HepG2 (cell line): ENCODE measurements around the gene PLPP7. TPM values are rescaled to one million over a fixed set of nuclear protein-coding genes. Genes with fewer than 3 reads are reported as not detected.

Source experiments
- ATAC-seq: fragments of 200-7000 bp; cut with Tn5 transposase; 3 replicates; pipeline ENCODE4 v1.9.1; 2020; ENCODE audit warnings: mild to moderate bottlenecking, moderate library complexity
- BruUV-seq: library from RNA; stranded (reverse); fragments of 400-500 nt; replicated peaks from 2 replicates; lab custom pipeline; 2021; lab: Mats Ljungman, UMichigan
- CTCF ChIA-PET: fragments of 300-600 bp; formaldehyde crosslinking; extraction: SDS; loops from one replicate; lab custom pipeline; 2021; ENCODE audit warnings: low total read pairs, inconsistent platforms, low intra/inter-chr PET ratio; lab: Yijun Ruan, JAX
- POLR2A ChIA-PET: fragments of 350-600 bp; sonication (Branson Sonifier 250); formaldehyde crosslinking; loops from one replicate; lab custom pipeline; 2020; ENCODE audit warnings: antibody characterized with exemption, inconsistent platforms; lab: Yijun Ruan, JAX
- DNase-seq: peaks from one replicate; pipeline ENCODE4 v3.0.0-alpha.2; 2015; ENCODE audit warnings: low spot score
- FAIRE-seq: peaks from 3 replicates; lab custom pipeline; 2011; peaks lifted over from hg19 to GRCh38; lab: Jason Lieb, UNC
- H2AFZ ChIP-seq: one replicate; pipeline ENCODE4 v1.6.1; 2011; ENCODE audit warnings: low read length, inconsistent platforms
- H3K27ac ChIP-seq: fragments of 300-600 bp; 3 replicates; pipeline ENCODE4 v1.8.0; 2011; ENCODE audit warnings: mixed run types, mild to moderate bottlenecking, mixed read lengths, low read length, inconsistent platforms; ENCODE audit not compliant: insufficient read depth; ENCODE audit errors: extremely low read length
- H3K27me3 ChIP-seq, 2 experiments: fragments of 200-600 bp in 1 of 2; 2 replicates in 1 of 2; 3 replicates in 1 of 2; pipeline versions ENCODE4 v1.6.0 to v1.8.0; 2011; ENCODE audit warnings: low read length in 2 of 2, mild to moderate bottlenecking in 2 of 2, moderate library complexity in 2 of 2, inconsistent platforms in 1 of 2; ENCODE audit not compliant: insufficient read depth in 2 of 2, control insufficient read depth in 1 of 2
- H3K36me3 ChIP-seq, 2 experiments: fragments of 200-600 bp in 1 of 2; replicated peaks in 1 of 2; 2 replicates in 1 of 2; 3 replicates in 1 of 2; pipeline versions ENCODE4 v1.5.1 to v1.8.0; 2011; ENCODE audit warnings: low read length in 2 of 2, inconsistent platforms in 1 of 2; ENCODE audit not compliant: insufficient read depth in 2 of 2, control insufficient read depth in 1 of 2
- H3K4me1 ChIP-seq: 2 replicates; pipeline ENCODE4 v1.5.1; 2012; ENCODE audit warnings: low read length, inconsistent platforms; ENCODE audit not compliant: insufficient read depth
- H3K4me2 ChIP-seq: 2 replicates; pipeline ENCODE4 v1.6.0; 2011; ENCODE audit warnings: low read depth, low read length, inconsistent platforms
- H3K4me3 ChIP-seq, 3 experiments: fragments of 200-600 bp in 1 of 3; sonication (generic), shearing (Covaris generic) in 1 of 3; replicated peaks in 1 of 3; 2 replicates each; pipeline ENCODE4 v1.5.1; 2011 to 2016; ENCODE audit warnings: low read length in 3 of 3, inconsistent platforms in 2 of 3, low read depth in 2 of 3, mild to moderate bottlenecking in 2 of 3, control low read depth in 1 of 3, mixed read lengths in 1 of 3; ENCODE audit not compliant: insufficient read depth in 1 of 3
- H3K79me2 ChIP-seq: one replicate; pipeline ENCODE4 v1.6.1; 2011; ENCODE audit warnings: low read length, inconsistent platforms; ENCODE audit not compliant: insufficient read depth
- H3K9ac ChIP-seq: 2 replicates; pipeline ENCODE4 v1.6.0; 2011; ENCODE audit warnings: mild to moderate bottlenecking, low read depth, low read length, inconsistent platforms; ENCODE audit not compliant: insufficient read depth
- H3K9me3 ChIP-seq: 2 replicates; pipeline ENCODE4 v1.5.1; 2012; ENCODE audit warnings: mild to moderate bottlenecking, low read length
- H4K20me1 ChIP-seq: 2 replicates; pipeline ENCODE4 v1.6.0; 2011; ENCODE audit warnings: inconsistent platforms, mild to moderate bottlenecking, low read length, moderate library complexity; ENCODE audit not compliant: insufficient read depth
- AHR ChIP-seq: IDR thresholded peaks from 2 replicates; pipeline ENCODE4 v1.6.1; 2018; ENCODE audit warnings: missing genetic modification reagents, missing compliant biosample characterization
- ATF7 ChIP-seq, 2 experiments: fragments of 450-650 bp in 1 of 2; sonication (generic) in 1 of 2; formaldehyde crosslinking in 1 of 2; IDR thresholded peaks; 2 replicates each; pipeline versions ENCODE4 v1.4.0 to v1.6.1; 2016 to 2020; ENCODE audit warnings: antibody characterized with exemption in 1 of 2, mild to moderate bottlenecking in 1 of 2, missing genetic modification reagents in 1 of 2
- ATM ChIP-seq: fragments of 450-650 bp; IDR thresholded peaks from 2 replicates; pipeline ENCODE4 v1.7.1; 2017; ENCODE audit warnings: mild to moderate bottlenecking, borderline replicate concordance
- CREM ChIP-seq, 2 experiments: sonication (generic) in 1 of 2; formaldehyde crosslinking in 1 of 2; IDR thresholded peaks; 2 replicates each; pipeline versions ENCODE4 v1.4.0 to v1.6.1; 2016 to 2020; ENCODE audit warnings: antibody characterized with exemption in 1 of 2, mild to moderate bottlenecking in 1 of 2, missing genetic modification reagents in 1 of 2
- ETV5 ChIP-seq: IDR thresholded peaks from 2 replicates; pipeline ENCODE4 v1.6.1; 2018; ENCODE audit warnings: missing biosample characterization, missing genetic modification reagents, inconsistent platforms, borderline replicate concordance
- FOXA1 ChIP-seq, 2 experiments: fragments of 450-650 bp in 1 of 2; sonication (generic) in 1 of 2; formaldehyde crosslinking in 1 of 2; IDR thresholded peaks; 2 replicates each; pipeline versions ENCODE4 v1.4.0 to v1.6.1; 2016 to 2020; ENCODE audit warnings: missing genetic modification reagents in 1 of 2
- PHB2 ChIP-seq: fragments of 450-650 bp; IDR thresholded peaks from 2 replicates; pipeline ENCODE4 v1.6.1; 2018; ENCODE audit not compliant: partially characterized antibody
- SOX6 ChIP-seq, 2 experiments: fragments of 450-650 bp in 1 of 2; sonication (generic) in 1 of 2; formaldehyde crosslinking in 1 of 2; IDR thresholded peaks; 2 replicates each; pipeline versions ENCODE4 v1.4.0 to v1.6.1; 2017 to 2020; ENCODE audit warnings: antibody characterized with exemption in 1 of 2, mild to moderate bottlenecking in 1 of 2, missing genetic modification reagents in 1 of 2
- SRSF4 ChIP-seq: fragments of 200-400 bp; formaldehyde crosslinking; IDR thresholded peaks from one replicate; pipeline ENCODE4 v1.6.1; 2018; ENCODE audit warnings: mild to moderate bottlenecking, low read depth, low read length, moderate library complexity; ENCODE audit not compliant: poor library complexity, severe bottlenecking
- ZNF10 ChIP-seq: sonication (generic); formaldehyde crosslinking; IDR thresholded peaks from 2 replicates; pipeline ENCODE4 v1.4.0; 2020; ENCODE audit warnings: mild to moderate bottlenecking, low read depth, missing genetic modification reagents, borderline replicate concordance
- ZNF3 ChIP-seq: IDR thresholded peaks from 2 replicates; pipeline ENCODE4 v1.7.0; 2017; ENCODE audit warnings: inconsistent platforms
- ZNF615 ChIP-seq: sonication (generic); formaldehyde crosslinking; IDR thresholded peaks from 2 replicates; pipeline ENCODE4 v1.5.0; 2020; ENCODE audit warnings: mild to moderate bottlenecking, missing genetic modification reagents, borderline replicate concordance
- WGBS: methylation state at CpG from one replicate; pipeline ENCODE4 v1.1.6; 2017; ENCODE audit warnings: low lambda C conversion rate; 5-methylcytosine and 5-hydroxymethylcytosine counted together
- in situ Hi-C: cut with HindIII; loops from 2 replicates; pipeline ENCODE4 v1.10.0; 2017; ENCODE audit warnings: low pct_unique_long_range_greater_than_20kb; ENCODE audit not compliant: extremely low pct_ligation_motif_present
- intact Hi-C: fragments of 100-400 bp; cut with micrococcal nuclease; formaldehyde crosslinking; loops from one replicate; pipeline ENCODE4 v1.10.0; 2022; ENCODE audit not compliant: unreplicated experiment
- polyA plus RNA-seq, 8 experiments: library from polyadenylated mRNA; depleted of rRNA in 3 of 8; stranded (reverse) in 7 of 8; unstranded in 1 of 8; fragments of >200 nt; fragmentation: Illumina TruSeq in 4 of 8; extraction: Trizol in 4 of 8; gene quantifications; 2 replicates each; pipeline versions ENCODE4 v1.2.1 to v1.2.3, GENCODE V29; 2011 to 2016; ENCODE audit warnings: low read depth in 4 of 8, missing spikeins in 1 of 8, mixed read lengths in 1 of 8; ENCODE audit not compliant: insufficient read depth in 1 of 8
- total RNA-seq, 5 experiments: library from RNA; depleted of rRNA; stranded (reverse); fragments of >200 nt; fragmentation: Illumina TruSeq; extraction: Trizol; gene quantifications; 2 replicates each; pipeline ENCODE4 v1.2.3, GENCODE V29; 2016; ENCODE audit warnings: low read depth in 1 of 5
- TF ChIP-seq, protein P1 (sequence below): sonication (generic); formaldehyde crosslinking; IDR thresholded peaks from 2 replicates; pipeline ENCODE4 v1.4.0; 2020; ENCODE audit warnings: missing genetic modification reagents, borderline replicate concordance
- TF ChIP-seq, protein P2 (sequence below): sonication (generic); formaldehyde crosslinking; IDR thresholded peaks from 2 replicates; pipeline ENCODE4 v1.5.0; 2020; ENCODE audit warnings: missing genetic modification reagents
- TF ChIP-seq, protein P3 (sequence below): sonication (generic); formaldehyde crosslinking; IDR thresholded peaks from 2 replicates; pipeline ENCODE4 v1.4.0; 2020; ENCODE audit warnings: low read depth, missing genetic modification reagents
- TF ChIP-seq, protein P4 (sequence below): sonication (generic); formaldehyde crosslinking; IDR thresholded peaks from 2 replicates; pipeline ENCODE4 v1.8.1; 2023; ENCODE audit warnings: mild to moderate bottlenecking, missing genetic modification reagents, borderline replicate concordance

PLPP7 gene
- total and polyA plus RNA-seq, 2 of the 13 experiments (the other 11 are each of a cell fraction or from before 2014, with no cell fraction given): 0.33 to 1.2 TPM

DNA sequence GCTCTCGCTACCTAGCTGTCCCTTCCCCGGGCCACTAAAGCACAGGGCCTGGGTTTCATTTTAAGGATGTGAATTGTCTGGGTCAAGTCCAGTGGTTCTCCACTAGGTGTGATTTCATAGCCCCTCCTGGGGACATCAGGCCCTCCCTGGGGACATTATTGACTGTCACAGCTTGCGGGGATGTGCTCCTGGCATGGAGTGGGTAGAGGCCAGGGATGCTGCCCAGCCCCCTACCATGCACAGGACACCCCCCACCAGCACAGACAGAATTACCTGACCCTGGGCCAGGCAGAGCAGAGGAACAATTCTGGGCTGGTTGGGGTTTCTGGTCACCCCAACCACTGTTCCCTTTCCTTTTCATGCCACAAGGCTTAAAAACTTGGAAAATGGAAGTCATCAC lies 17.3 kb upstream of the PLPP7 start:
- ChIA-PET CTCF (no interaction called here), POLR2A (no interaction called here)
- no TSS peak for BruUV-seq
- no peaks in the 10 kb centered on the region for H3K9me3 ChIP-seq
- H3K36me3 ChIP-seq: no peaks in the 10 kb centered on the region
- H3K4me2 ChIP-seq: no peak overlapping the region
- peaks cover 17 to 39% of the 10 kb centered on the region in 2 experiments for H3K27me3 ChIP-seq
- no peak for FAIRE-seq
- no peak overlapping the region for H3K4me3 ChIP-seq
- no peaks in the 10 kb centered on the region for H4K20me1 ChIP-seq
- 81% methylated on average over 2 of the region's 3 CpGs for WGBS
- H3K4me1 ChIP-seq: peaks cover 70% of the 10 kb centered on the region
- ATAC-seq: no peak
- DNase-seq: no peak
- no peak overlapping the region for H3K9ac ChIP-seq
- in situ Hi-C loops: no loop called here
- intact Hi-C loops: loop anchor here (10.0 kb wide), 1 partner anchor 53 kb away; no protein-coding TSS in a partner anchor
- TF ChIP-seq, protein P1, sequence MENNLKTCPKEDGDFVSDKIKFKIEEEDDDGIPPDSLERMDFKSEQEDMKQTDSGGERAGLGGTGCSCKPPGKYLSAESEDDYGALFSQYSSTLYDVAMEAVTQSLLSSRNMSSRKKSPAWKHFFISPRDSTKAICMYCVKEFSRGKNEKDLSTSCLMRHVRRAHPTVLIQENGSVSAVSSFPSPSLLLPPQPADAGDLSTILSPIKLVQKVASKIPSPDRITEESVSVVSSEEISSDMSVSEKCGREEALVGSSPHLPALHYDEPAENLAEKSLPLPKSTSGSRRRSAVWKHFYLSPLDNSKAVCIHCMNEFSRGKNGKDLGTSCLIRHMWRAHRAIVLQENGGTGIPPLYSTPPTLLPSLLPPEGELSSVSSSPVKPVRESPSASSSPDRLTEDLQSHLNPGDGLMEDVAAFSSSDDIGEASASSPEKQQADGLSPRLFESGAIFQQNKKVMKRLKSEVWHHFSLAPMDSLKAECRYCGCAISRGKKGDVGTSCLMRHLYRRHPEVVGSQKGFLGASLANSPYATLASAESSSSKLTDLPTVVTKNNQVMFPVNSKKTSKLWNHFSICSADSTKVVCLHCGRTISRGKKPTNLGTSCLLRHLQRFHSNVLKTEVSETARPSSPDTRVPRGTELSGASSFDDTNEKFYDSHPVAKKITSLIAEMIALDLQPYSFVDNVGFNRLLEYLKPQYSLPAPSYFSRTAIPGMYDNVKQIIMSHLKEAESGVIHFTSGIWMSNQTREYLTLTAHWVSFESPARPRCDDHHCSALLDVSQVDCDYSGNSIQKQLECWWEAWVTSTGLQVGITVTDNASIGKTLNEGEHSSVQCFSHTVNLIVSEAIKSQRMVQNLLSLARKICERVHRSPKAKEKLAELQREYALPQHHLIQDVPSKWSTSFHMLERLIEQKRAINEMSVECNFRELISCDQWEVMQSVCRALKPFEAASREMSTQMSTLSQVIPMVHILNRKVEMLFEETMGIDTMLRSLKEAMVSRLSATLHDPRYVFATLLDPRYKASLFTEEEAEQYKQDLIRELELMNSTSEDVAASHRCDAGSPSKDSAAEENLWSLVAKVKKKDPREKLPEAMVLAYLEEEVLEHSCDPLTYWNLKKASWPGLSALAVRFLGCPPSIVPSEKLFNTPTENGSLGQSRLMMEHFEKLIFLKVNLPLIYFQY: no peak
- TF ChIP-seq ZNF3 (CRISPR knock-in tag): no peak
- no peak for TF ChIP-seq AHR (CRISPR knock-in tag)
- no peak for TF ChIP-seq ATM
- TF ChIP-seq, protein P2, sequence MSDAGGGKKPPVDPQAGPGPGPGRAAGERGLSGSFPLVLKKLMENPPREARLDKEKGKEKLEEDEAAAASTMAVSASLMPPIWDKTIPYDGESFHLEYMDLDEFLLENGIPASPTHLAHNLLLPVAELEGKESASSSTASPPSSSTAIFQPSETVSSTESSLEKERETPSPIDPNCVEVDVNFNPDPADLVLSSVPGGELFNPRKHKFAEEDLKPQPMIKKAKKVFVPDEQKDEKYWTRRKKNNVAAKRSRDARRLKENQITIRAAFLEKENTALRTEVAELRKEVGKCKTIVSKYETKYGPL (CRISPR knock-in tag): no peak
- TF ChIP-seq FOXA1 (IDR thresholded peaks at IDR 0.05): no peak
- no peak for TF ChIP-seq FOXA1 (CRISPR knock-in tag; IDR thresholded peaks at IDR 0.05)
- no peak for TF ChIP-seq ZNF10
- no peak for TF ChIP-seq CREM (IDR thresholded peaks at IDR 0.05)
- TF ChIP-seq CREM (CRISPR knock-in tag; IDR thresholded peaks at IDR 0.05): no peak
- TF ChIP-seq ETV5 (CRISPR knock-in tag): no peak
- TF ChIP-seq, protein P3, sequence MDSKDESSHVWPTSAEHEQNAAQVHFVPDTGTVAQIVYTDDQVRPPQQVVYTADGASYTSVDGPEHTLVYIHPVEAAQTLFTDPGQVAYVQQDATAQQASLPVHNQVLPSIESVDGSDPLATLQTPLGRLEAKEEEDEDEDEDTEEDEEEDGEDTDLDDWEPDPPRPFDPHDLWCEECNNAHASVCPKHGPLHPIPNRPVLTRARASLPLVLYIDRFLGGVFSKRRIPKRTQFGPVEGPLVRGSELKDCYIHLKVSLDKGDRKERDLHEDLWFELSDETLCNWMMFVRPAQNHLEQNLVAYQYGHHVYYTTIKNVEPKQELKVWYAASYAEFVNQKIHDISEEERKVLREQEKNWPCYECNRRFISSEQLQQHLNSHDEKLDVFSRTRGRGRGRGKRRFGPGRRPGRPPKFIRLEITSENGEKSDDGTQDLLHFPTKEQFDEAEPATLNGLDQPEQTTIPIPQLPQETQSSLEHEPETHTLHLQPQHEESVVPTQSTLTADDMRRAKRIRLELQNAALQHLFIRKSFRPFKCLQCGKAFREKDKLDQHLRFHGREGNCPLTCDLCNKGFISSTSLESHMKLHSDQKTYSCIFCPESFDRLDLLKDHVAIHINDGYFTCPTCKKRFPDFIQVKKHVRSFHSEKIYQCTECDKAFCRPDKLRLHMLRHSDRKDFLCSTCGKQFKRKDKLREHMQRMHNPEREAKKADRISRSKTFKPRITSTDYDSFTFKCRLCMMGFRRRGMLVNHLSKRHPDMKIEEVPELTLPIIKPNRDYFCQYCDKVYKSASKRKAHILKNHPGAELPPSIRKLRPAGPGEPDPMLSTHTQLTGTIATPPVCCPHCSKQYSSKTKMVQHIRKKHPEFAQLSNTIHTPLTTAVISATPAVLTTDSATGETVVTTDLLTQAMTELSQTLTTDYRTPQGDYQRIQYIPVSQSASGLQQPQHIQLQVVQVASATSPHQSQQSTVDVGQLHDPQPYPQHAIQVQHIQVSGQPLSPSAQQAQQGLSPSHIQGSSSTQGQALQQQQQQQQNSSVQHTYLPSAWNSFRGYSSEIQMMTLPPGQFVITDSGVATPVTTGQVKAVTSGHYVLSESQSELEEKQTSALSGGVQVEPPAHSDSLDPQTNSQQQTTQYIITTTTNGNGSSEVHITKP (CRISPR knock-in tag): no peak
- TF ChIP-seq, protein P4, sequence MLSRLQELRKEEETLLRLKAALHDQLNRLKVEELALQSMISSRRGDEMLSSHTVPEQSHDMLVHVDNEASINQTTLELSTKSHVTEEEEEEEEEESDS: no peak
- TF ChIP-seq ZNF615: no peak
- no peak for TF ChIP-seq ATF7 (IDR thresholded peaks at IDR 0.05)
- TF ChIP-seq ATF7 (CRISPR knock-in tag; IDR thresholded peaks at IDR 0.05): no peak
- TF ChIP-seq SOX6 (IDR thresholded peaks at IDR 0.05): no peak
- no peak for TF ChIP-seq SOX6 (CRISPR knock-in tag; IDR thresholded peaks at IDR 0.05)
- no peak for TF ChIP-seq PHB2
- no peak for TF ChIP-seq SRSF4
- no peak overlapping the region for H3K27ac ChIP-seq
- no peaks in the 10 kb centered on the region for H3K79me2 ChIP-seq
- H2AFZ ChIP-seq: no peak overlapping the region
